Activated T-cell treated with anti-CD3 and anti-CD28 coated beads, Interleukin-2, amount 50 U/mL, for 72 hours (primary cell): ENCODE data around the gene MRPS10. TPM values are rescaled to one million over a fixed set of nuclear protein-coding genes. Genes with fewer than 3 reads are reported as not detected.

ENCODE experiments used
- ATAC-seq, 2 donors: fragments of 150-1000 bp; cut with Tn5 transposase; replicated peaks in 1 of 2; 2 replicates each; pipeline ENCODE4 v1.10.0; 2021; ENCODE audit warnings: moderate library complexity in 2 of 2, mild to moderate bottlenecking in 1 of 2
- DNase-seq, 2 donors: peaks; one replicate each; pipeline ENCODE4 v3.0.0; 2021 to 2022; ENCODE audit warnings: mixed read lengths in 1 of 2
- H3K27ac Mint-ChIP-seq: one replicate; pipeline ENCODE4 v1.8.0; 2022; ENCODE audit warnings: mild to moderate bottlenecking, moderate library complexity, mixed read lengths
- H3K27me3 Mint-ChIP-seq: one replicate; pipeline ENCODE4 v1.8.0; 2022; ENCODE audit warnings: low read depth, mixed read lengths
- H3K36me3 Mint-ChIP-seq, 2 donors: one replicate each; pipeline ENCODE4 v1.8.0; 2022; ENCODE audit warnings: mixed read lengths in 2 of 2, mild to moderate bottlenecking in 1 of 2; ENCODE audit not compliant: insufficient read depth in 2 of 2
- H3K4me1 Mint-ChIP-seq: one replicate; pipeline ENCODE4 v1.8.0; 2022; ENCODE audit warnings: low read depth, mixed read lengths
- H3K4me3 Mint-ChIP-seq, 2 donors: one replicate each; pipeline ENCODE4 v1.8.0; 2022; ENCODE audit warnings: mild to moderate bottlenecking in 2 of 2, mixed read lengths in 2 of 2, moderate library complexity in 2 of 2
- H3K9me3 Mint-ChIP-seq, 2 donors: one replicate each; pipeline ENCODE4 v1.8.0; 2022; ENCODE audit warnings: mixed read lengths in 2 of 2
- total RNA-seq, 2 donors: library from RNA; stranded (reverse); gene quantifications; one replicate each; pipeline ENCODE4 v1.2.3, GENCODE V29; 2022

Gene MRPS10
- total RNA-seq, 2 donors from 2014 or later = 39.0 to 39.8 TPM

- Mint-ChIP-seq H3K27me3 (no peaks in the 10 kb centered on the region), H3K4me3 (no peak overlapping the region), H3K27ac (peak overlapping the region; percentile 7), H3K4me1 (peaks cover 9% of the 10 kb centered on the region), H3K9me3 (no peaks in the 10 kb centered on the region), H3K36me3 (peaks cover 16 to 18% of the 10 kb centered on the region in 2 donors)
- ATAC-seq (no peak), DNase-seq (no peak)
Measured at GRCh38 chr6:42254505-42254904, 36.8 kb upstream of the MRPS10 start.

GRCh38 chr6:42251911-42252637 is 34.4 kb upstream of the MRPS10 start:
- Mint-ChIP-seq H3K27me3 (no peaks in the 10 kb centered on the region), H3K27ac (no peak overlapping the region), H3K36me3 (peaks cover 16 to 26% of the 10 kb centered on the region in 2 donors), H3K9me3 (no peaks in the 10 kb centered on the region), H3K4me1 (peaks cover 9% of the 10 kb centered on the region), H3K4me3 (no peak overlapping the region)
- ATAC-seq (no peak), DNase-seq (no peak)

DNA sequence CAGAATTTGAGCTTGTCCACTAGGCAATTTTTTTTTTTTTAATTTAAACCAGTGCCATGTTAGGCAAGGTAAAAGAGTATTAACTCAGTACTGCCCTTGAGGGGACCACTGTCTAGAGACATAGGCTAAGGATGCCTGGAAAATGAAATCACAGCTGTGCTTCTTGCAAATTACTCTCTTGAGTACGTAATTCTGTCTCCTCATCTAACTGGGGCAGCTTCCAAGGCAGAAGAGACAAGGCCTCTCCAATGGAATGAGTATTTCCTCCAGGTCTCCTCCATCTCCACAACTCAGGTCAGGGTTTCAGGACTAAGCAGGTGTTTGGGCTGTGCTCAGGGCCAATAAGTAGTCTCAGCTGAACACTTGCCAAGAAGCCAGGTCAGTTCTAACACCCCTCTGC is 33.8 kb upstream of the MRPS10 start:
- DNase-seq (no peak), ATAC-seq (no peak)
- H3K27me3 Mint-ChIP-seq = no peaks in the 10 kb centered on the region
- H3K36me3 Mint-ChIP-seq = peaks cover 16 to 21% of the 10 kb centered on the region in 2 donors
- H3K9me3 Mint-ChIP-seq = no peaks in the 10 kb centered on the region
- no peak overlapping the region for H3K4me3 Mint-ChIP-seq
- peak overlapping the region; percentile 11 for H3K27ac Mint-ChIP-seq
- H3K4me1 Mint-ChIP-seq = peaks cover 9% of the 10 kb centered on the region

GRCh38 chr6:42250274-42250931 is 32.7 kb upstream of the MRPS10 start:
- H3K4me1 Mint-ChIP-seq = peaks cover 4% of the 10 kb centered on the region
- H3K36me3 Mint-ChIP-seq = peaks cover 6 to 21% of the 10 kb centered on the region in 2 donors
- no peaks in the 10 kb centered on the region for H3K27me3 Mint-ChIP-seq
- no peaks in the 10 kb centered on the region for H3K9me3 Mint-ChIP-seq
- peak overlapping the region; percentile 40 for H3K27ac Mint-ChIP-seq
- ATAC-seq = no peak
- no peak overlapping the region for H3K4me3 Mint-ChIP-seq
- no peak for DNase-seq

GRCh38 chr6:42249279-42249678 is 31.6 kb upstream of the MRPS10 start:
- H3K27me3 Mint-ChIP-seq = no peaks in the 10 kb centered on the region
- no peak overlapping the region for H3K27ac Mint-ChIP-seq
- H3K9me3 Mint-ChIP-seq = no peaks in the 10 kb centered on the region
- ATAC-seq (no peak), DNase-seq (no peak)
- no peak overlapping the region for H3K4me3 Mint-ChIP-seq
- peaks cover 5 to 17% of the 10 kb centered on the region in 2 donors for H3K36me3 Mint-ChIP-seq
- no peaks in the 10 kb centered on the region for H3K4me1 Mint-ChIP-seq

DNA sequence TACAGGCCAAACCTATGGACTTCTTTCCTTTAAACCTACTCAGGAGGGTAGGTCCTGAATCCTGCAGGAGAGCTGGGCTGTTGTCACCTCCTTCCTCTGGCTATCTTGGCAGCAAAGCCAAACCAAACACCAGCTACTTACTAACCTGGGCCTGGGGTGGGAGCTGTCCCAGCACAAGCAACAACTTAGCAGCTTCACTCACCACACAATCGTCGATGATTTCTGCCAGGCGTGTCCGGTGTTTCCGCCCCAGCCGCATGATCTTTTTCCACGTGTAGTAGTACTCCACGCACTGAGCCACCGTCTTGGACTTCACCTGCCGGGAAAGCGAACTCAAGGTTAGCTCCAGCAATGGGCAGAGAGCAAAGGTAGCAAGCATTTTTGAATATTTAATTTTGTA is 25.4 kb upstream of the MRPS10 start:
- peaks cover 10 to 12% of the 10 kb centered on the region in 2 donors for H3K36me3 Mint-ChIP-seq
- no peak overlapping the region for H3K27ac Mint-ChIP-seq
- no peak for ATAC-seq
- DNase-seq = no peak
- H3K4me1 Mint-ChIP-seq = peaks cover 11% of the 10 kb centered on the region
- no peak overlapping the region for H3K4me3 Mint-ChIP-seq
- H3K27me3 Mint-ChIP-seq = no peaks in the 10 kb centered on the region
- H3K9me3 Mint-ChIP-seq = no peaks in the 10 kb centered on the region

DNA sequence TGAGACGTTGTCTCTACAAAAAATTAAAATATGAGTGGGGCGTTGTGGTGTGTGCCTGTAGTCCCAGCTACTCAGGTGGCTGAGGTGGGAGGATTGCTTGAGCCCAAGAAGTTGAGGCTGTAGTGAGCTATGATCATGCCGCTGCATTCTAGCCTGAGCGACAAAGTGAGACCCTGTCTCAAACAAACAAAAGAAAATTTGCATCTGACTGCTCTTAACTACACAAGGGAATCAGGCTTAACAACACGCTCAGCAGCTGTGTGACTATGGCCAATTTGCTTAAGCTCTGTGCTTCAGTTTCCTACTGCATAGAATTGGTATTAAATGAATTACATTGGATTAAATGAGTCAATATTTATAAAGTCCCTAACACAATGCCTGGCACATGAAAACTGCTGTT is 24.3 kb upstream of the MRPS10 start:
- Mint-ChIP-seq H3K27me3 (no peaks in the 10 kb centered on the region), H3K27ac (no peak overlapping the region)
- no peak for ATAC-seq

GRCh38 chr6:42239736-42240375 is 22.2 kb upstream of the MRPS10 start:
- DNase-seq (no peak), ATAC-seq (no peak)
- H3K9me3 Mint-ChIP-seq = no peaks in the 10 kb centered on the region
- H3K4me3 Mint-ChIP-seq = no peak overlapping the region
- H3K4me1 Mint-ChIP-seq = peaks cover 30% of the 10 kb centered on the region
- no peaks in the 10 kb centered on the region for H3K27me3 Mint-ChIP-seq
- peaks cover 10 to 14% of the 10 kb centered on the region in 2 donors for H3K36me3 Mint-ChIP-seq
- H3K27ac Mint-ChIP-seq = peak overlapping the region; percentile 15

More for the DNA sequence above, 24.3 kb upstream of the MRPS10 start:
- DNase-seq = no peak
- Mint-ChIP-seq H3K4me1 (peaks cover 22% of the 10 kb centered on the region), H3K4me3 (no peak overlapping the region), H3K36me3 (peaks cover 10 to 12% of the 10 kb centered on the region in 2 donors), H3K9me3 (no peaks in the 10 kb centered on the region)

- Mint-ChIP-seq H3K9me3 (no peaks in the 10 kb centered on the region), H3K4me3 (no peak overlapping the region), H3K36me3 (peaks cover 10 to 14% of the 10 kb centered on the region in 2 donors), H3K4me1 (peaks cover 30% of the 10 kb centered on the region), H3K27me3 (no peaks in the 10 kb centered on the region), H3K27ac (peak overlapping the region; percentile 57)
- DNase-seq (no peak), ATAC-seq (no peak)
Measured at GRCh38 chr6:42239333-42239732, 21.7 kb upstream of the MRPS10 start.

GRCh38 chr6:42237857-42238256 is 20.2 kb upstream of the MRPS10 start:
- ATAC-seq = peak in 1 of 2 donors; percentile 16
- peaks cover 10 to 14% of the 10 kb centered on the region in 2 donors for H3K36me3 Mint-ChIP-seq
- no peaks in the 10 kb centered on the region for H3K9me3 Mint-ChIP-seq
- H3K27ac Mint-ChIP-seq = peak overlapping the region; percentile 78
- no peak for DNase-seq
- H3K27me3 Mint-ChIP-seq = no peaks in the 10 kb centered on the region
- peaks cover 30% of the 10 kb centered on the region for H3K4me1 Mint-ChIP-seq
- H3K4me3 Mint-ChIP-seq = peak overlapping the region in 1 of 2 donors; percentile 49

GRCh38 chr6:42236682-42237473 is 19.2 kb upstream of the MRPS10 start:
- no peak for DNase-seq
- Mint-ChIP-seq H3K27me3 (no peaks in the 10 kb centered on the region), H3K9me3 (no peaks in the 10 kb centered on the region), H3K27ac (peak overlapping the region; percentile 78), H3K4me3 (peak overlapping the region; percentile 20 to 49), H3K4me1 (peaks cover 30% of the 10 kb centered on the region), H3K36me3 (peaks cover 6 to 14% of the 10 kb centered on the region in 2 donors)
- peak; percentile 76 to 83 for ATAC-seq

DNA sequence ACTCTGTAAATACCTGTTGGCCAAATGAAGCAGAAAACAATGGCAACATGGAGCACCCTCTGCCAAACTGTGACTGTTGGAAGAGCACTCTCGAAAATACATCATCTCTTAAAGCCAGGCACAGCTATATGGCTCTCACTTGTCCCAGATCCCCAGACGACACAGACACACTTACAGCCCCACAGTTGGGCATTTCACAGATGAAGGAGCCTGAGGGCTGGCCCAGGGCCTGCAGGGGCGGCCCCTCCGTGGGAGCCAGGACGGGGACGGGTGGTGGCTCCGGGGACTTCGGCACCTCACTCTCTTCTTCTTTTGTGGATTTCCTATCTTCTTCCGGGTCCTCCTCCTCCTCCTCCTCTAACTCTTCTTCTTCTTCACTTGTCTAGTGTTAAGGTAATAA is 18.4 kb upstream of the MRPS10 start:
- H3K4me1 Mint-ChIP-seq = peaks cover 30% of the 10 kb centered on the region
- H3K36me3 Mint-ChIP-seq = peaks cover 6 to 13% of the 10 kb centered on the region in 2 donors
- H3K4me3 Mint-ChIP-seq = peak overlapping the region; percentile 20 to 49
- peak overlapping the region; percentile 78 for H3K27ac Mint-ChIP-seq
- H3K27me3 Mint-ChIP-seq = no peaks in the 10 kb centered on the region
- H3K9me3 Mint-ChIP-seq = no peaks in the 10 kb centered on the region
- no peak for DNase-seq
- no peak for ATAC-seq
